GM19035 (cell line): Measurements from ENCODE around the gene DHRS11.
"Not testable (repeated sequence)": the region's sequence is repeated elsewhere in the genome, so short reads cannot be mapped to it uniquely, and the experiment has no call there.

Experiments
- ATAC-seq: cut with Tn5 transposase; IDR thresholded peaks from one replicate; pipeline ENCODE4 v1.9.1; 2021; ENCODE audit not compliant: unreplicated experiment

Gene DHRS11

DNA sequence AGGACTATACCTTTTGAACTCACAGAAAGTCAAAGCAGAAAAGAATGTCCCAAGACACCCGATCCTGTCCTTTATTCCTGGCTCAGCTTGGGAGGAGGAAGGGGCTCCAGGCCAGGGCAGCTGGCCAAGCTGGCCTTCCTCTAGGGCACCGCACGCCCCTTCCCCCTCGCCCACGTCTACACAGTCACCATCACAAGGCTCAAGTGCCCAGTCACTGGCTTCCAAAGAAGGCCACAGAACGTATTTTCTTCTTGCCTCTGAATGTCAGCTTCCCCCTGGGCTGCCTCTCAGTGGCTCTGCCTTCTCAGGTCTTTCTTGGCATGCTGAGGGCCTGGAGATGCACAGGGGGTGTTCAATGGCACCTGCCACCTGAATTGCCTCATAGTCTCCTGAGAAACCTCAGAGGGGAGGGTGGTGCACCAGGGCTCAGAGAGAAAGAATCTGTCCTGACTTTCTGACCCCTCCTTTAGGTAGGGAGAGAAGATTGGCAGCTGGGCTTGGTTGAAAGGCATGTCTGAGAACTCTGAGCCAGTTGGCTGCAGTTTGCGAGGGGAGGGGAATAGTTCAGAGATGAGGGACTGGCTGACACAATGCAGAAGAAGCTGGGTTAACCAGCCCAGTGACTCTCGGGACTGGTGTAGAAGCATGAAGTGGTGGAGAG lies 2.1 kb downstream of the DHRS11 start:
- no peak for ATAC-seq

GRCh38 chr17:36594626-36595401 lies 3.1 kb downstream of the DHRS11 start:
- no peak for ATAC-seq

- ATAC-seq, result no peak
Observed at GRCh38 chr17:36597226-36597625, 5.5 kb downstream of the DHRS11 start.

- no peak for ATAC-seq
Observed at GRCh38 chr17:36597866-36598777, 6.4 kb downstream of the DHRS11 start.

DNA sequence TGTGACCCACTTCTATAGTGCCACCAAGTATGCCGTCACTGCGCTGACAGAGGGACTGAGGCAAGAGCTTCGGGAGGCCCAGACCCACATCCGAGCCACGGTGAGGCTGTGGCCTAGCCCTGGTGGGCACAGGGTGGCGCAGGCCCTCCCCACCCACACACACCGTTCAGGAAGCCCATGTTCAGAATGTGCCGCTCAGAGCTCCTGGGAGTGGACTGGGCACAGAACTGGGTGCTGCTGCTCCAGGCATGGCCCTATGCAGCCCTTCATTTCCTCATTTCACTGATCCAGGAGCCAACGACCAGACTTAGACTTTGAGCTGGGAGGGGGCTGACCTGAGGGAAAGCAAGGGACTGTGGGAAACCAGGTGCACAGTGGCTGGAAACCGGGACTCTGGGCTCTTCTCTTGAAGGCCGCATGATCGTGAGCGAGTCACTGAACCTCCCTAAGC lies 7.3 kb downstream of the DHRS11 start:
- no peak for ATAC-seq

DNA sequence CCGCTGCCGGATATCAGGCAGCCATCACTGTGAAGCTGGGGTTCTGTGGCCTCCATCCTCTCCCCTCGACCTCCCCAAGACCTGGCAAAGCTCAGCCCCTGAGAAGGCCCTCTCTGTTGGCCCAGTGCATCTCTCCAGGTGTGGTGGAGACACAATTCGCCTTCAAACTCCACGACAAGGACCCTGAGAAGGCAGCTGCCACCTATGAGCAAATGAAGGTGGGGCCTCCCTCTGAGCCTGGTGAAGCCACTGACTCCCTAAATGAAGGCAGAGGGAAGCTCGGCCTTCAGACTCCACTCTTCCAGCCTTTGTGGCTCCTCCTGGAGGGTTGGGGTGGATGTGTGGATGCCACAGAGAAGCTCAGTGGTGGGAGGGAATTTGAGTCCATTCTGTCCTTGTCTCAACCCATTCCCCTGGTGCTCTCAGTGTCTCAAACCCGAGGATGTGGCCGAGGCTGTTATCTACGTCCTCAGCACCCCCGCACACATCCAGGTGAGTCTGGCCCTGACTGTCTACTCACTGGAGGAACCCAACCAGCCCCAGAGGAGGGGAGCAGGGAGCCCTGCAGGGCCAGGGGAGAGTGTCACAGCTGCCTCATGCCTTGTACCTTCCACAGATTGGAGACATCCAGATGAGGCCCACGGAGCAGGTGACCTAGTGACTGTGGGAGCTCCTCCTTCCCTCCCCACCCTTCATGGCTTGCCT lies 8.0 kb downstream of the DHRS11 start:
- ATAC-seq, result no peak

DNA sequence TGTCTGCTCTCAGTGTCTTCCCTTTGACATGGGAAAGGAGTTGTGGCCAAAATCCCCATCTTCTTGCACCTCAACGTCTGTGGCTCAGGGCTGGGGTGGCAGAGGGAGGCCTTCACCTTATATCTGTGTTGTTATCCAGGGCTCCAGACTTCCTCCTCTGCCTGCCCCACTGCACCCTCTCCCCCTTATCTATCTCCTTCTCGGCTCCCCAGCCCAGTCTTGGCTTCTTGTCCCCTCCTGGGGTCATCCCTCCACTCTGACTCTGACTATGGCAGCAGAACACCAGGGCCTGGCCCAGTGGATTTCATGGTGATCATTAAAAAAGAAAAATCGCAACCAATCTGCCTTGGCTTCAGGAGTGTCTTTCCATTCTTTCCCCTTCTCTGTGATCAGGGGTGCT lies 8.8 kb downstream of the DHRS11 start:
- no peak for ATAC-seq

GRCh38 chr17:36600936-36601302 lies 9.2 kb downstream of the DHRS11 start:
- ATAC-seq, result no peak

DNA sequence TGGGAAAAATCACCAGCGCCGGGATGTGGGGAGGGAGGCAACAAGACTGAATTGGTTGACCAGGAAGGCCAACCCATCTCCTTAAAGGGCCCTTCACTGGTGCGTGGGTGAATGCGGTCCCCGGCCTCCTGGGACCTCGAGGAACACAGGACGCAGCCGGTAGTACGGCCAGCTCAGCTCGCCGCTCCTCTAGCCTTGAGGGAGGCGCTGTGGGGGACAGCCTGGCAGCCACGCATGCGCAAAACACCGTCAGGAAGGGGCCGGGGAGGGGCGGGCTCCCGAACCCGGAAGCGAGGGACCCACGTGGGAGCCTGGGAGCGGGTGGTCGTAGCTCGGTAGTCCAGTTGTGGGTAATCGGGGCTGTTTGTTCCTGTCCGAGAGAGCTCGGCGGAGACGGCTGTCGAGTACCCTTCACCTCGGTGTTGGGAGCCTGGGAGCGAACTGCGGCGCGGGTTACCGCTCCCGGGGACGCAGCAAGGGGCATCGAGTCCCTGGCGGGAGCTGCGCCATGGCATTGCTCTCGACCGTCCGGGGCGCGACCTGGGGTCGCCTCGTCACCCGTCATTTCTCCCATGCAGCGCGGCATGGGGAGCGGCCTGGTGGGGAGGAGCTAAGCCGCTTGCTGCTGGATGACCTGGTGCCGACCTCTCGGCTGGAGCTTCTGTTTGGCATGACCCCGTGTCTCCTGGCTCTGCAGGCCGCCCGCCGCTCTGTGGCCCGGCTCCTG lies 9.8 kb downstream of the DHRS11 start, which contains the start of gene MRM1:
MRM1 (plus strand) TSS at position 281 of the 727 bp plus-strand sequence; CDS start at position 509, 228 bp downstream.
- ATAC-seq, result peak; percentile 82

DNA sequence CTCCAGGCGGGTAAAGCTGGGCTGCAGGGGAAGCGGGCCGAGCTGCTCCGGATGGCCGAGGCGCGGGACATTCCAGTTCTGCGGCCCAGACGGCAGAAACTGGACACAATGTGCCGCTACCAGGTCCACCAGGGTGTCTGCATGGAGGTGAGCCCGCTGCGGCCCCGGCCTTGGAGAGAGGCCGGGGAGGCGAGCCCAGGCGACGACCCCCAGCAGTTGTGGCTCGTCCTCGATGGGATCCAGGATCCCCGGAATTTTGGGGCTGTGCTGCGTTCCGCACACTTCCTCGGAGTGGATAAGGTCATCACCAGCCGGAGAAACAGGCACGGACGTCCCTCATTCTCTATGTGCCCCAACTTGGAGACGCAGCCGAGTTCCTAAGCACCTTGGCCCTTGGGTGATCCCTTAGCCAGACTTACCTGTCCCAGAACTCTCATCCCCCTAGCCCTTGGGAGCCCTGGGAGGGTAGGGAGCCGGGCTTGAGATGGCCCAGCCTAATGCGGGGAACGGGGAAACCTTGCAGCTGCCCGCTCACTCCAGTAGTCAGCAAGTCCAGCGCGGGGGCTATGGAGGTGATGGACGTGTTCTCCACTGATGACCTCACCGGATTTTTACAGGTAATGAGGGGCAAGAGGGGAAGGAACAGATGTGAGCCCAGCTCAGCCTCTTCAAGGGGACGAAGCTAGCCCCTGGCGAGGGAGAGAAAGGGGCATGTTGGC lies 10.5 kb downstream of the DHRS11 start:
- peak; percentile 11 for ATAC-seq

DNA sequence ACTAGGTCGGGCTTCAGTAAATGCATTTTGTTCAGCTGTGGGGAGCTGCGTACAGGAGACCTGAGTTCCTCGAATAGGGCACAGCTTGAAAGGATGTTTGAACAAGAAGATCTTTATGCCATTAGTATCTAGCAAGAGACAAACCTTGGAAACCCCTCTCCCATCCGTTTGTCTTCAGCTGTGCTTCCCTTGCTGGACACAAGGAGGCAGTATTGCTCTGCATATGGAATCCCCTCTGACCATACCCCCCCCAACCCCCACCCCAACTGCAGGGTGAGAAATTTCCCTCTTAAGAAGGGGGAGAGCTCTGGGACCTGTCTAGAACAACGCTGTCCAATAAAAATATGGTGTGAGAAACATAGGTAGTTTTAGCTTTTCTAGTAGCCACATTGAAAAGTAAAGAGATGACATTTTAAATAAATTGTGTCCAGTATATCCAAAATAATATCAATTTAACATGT lies 11.3 kb downstream of the DHRS11 start:
- no peak for ATAC-seq

- not testable (repeated sequence) for ATAC-seq
Observed at GRCh38 chr17:36605028-36605427, 13.3 kb downstream of the DHRS11 start.

GRCh38 chr17:36608280-36608679 lies 16.6 kb downstream of the DHRS11 start:
- ATAC-seq, result no peak

GRCh38 chr17:36608794-36609497 lies 17.3 kb downstream of the DHRS11 start:
- no peak for ATAC-seq

DNA sequence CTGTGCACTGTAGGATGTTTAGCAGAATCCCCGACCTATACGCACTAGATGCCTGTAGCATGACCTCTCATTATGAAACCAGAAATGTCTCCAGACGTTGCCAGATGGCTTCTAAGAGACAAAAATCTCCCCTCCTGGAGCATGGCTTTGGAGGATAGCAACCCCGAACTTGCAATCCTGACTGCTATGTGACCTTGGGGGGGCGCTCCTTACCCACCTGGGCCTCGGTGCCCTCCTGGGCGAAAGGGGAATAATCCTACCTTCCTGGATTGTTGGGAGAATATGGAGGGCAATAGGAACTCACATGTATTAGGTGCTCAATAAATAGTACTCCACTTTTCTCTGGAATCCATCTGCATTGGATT lies 17.8 kb downstream of the DHRS11 start:
- ATAC-seq, result no peak

DNA sequence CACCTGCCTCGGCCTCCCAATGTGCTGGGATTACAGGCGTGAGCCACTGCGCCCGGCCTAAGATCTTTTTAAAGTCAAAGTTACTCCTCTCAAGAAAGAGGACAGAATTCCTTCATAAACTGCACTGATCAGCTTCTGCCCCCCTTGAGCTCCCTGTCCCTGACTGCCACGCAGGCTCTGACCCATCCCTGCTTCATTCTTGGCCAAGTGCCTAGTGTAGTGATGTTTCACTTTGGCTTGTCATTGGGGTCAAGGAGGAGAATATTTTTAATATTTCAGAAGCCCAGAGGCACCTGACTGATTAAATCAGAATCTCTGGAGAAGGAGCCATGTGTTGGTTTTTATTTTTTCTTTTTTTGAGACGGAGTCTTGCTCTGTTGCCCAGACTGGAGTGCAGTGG lies 18.8 kb downstream of the DHRS11 start:
- ATAC-seq, result no peak

DNA sequence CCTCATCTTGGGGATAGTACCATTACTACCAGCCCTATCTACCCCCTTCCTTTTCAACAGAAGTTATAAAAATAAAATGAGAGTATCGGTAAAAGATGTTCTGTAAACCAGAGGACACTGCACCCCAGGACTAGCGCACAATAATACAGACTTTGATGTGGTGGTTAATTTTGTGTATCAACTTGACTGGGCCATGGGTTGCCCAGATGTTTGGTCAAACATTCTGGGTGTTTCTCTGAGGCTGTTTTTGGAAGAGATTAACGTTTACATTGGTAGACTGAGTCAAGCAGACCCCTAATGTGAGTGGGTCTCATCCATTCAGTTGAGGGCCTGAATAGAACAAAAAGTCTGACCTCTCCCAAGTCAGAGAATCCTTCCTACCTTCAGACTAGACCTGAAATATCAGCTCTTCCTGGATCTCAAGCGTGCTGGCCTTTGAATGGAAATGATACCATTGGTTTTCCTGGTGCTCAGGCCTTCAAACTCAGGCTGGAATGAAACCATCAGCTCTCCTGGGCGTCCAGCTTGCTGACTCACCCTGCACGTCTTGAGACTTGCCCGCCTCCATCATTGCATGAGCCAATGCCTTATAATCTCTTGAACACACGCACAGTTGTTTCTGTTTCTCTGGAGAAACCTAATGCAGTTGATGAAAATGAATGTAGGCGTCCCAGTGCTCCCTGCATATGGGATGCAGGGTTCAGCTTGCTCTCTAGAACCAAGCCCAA lies 19.8 kb downstream of the DHRS11 start:
- no peak for ATAC-seq

DNA sequence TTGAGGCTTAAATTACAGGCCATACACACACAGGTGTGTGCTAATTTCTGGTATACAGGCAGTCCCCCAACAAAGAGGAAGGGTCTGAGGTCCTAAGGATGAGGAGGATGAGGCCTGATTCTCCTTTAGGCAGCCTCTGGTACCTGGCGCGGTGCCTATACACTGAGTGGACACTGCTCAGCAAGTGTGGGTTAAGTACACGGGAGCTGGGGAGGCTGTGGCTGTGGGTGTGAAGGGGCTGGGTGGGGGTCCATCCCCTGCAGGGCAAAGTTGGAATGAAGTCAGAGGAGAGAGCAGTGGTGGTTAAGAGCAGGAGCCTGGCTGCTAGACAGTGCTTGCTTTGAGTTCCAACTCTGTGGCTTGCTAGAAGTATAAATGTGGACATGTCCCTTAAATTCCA lies 20.6 kb downstream of the DHRS11 start:
- no peak for ATAC-seq
